Measurements from ENCODE around the gene CD209.
A peak's percentile ranks its signal among the peaks of the same experiment; 100 is the strongest.

The CD209 gene

DNA sequence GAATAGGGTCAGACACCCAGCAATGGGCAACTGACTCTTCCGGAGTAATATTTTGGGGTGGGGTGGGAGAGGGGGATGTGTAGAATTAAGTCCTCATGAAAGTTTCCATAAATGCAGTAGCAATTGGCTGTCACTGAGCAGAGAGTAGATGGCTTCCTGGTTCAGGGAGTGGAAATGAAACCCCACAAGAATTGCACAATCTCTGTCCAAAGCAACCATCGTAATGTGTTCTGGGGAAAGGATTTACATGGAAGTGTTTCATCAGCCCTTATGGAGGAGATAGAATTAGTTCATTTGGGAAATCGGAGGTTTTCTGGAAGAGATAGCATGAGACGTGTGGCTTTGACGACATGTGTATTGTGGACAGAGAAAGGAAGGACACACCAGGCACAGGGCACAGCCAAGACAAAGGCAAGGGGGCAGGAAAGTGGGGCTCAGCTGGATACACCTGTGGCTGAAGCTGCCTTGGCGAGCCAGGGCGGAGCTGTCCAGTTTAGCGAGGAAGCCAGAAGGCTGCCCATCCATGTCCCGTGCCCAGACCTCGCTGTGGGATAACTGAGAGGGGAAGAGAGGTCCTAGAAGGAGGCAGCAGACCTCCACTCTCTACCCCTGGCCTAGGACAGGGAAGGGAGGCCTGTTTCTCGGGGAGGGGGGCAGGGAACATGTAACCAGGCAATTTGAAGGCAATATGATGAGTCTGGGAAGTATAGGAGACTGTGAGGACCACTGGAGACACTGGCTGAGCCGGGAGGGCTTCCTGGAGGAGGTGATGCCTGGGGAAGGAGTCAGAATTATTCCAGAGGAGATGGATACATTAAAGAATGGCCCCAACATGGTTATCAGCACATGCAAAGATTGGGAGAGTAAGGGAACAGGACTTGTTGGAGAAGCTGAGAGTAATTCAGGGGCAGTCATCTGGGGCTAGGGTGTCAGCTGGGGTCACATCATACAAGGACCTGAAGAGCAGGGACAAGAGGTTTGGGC, 12.8 kb downstream of the CD209 start:
- DNase-seq: no peak

DNA sequence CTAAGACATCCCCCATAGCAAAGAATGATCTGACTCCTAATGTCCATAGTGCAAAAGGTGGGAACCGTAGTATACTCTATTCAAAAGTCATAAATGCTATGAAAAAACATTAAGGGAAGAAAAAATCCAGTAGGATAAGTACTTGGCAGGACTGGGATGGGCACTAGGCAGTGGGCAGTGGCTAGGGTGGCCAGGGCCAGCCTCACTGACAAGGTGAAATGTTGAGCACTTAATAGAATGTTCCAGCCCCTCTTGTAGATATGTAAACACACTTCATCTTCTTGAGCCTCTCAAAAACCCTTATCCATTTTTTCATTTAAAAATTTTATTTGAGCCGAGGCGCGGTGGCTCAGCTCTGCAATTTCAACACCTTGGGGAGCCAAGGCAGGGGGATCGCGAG, 14.0 kb downstream of the CD209 start:
- DNase-seq: no peak

DNA sequence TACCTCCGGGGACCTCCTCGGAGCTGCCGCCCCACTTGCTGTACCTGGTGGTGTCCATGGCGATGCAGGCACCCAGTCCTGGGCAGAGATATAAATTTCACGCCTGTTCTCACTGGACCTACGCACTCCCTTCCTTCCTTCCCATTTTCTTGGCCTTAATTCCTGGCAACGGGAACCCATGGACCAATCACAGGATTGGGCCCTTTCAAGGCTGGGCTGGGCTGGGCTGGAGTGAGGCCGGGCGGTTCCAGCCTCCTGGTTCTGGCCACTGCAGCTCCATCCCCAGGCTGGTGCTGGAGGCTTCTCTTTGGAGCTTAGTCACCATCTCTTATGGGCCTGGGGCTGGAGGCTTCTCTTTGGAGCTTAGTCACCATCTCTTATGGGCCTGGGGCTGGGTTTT, 15.3 kb downstream of the CD209 start, which contains the start of gene CLEC4G:
Gene CLEC4G (minus strand): TSS at position 66 of the 400 bp plus-strand sequence. CDS start 8 bp downstream, at position 58.
- no peak for DNase-seq

DNA sequence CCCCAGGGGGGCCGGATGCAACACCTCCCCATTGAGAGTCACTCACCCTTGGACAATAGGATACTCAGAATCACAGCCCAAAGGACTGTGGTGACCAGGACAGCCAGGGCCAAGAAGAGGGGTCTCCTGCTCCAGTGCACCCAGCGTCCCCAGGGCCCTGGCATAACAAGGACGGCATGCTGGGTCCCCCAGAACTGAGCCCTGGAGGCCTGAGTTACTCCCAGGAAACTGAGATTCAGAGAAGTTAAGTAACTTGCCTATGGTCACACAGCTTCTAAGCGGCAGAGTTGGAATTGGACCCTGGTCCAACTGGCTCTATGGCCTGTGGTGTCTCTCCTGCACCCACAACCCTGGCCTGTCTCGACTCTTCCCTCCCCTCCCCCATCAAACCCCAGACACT, 15.7 kb downstream of the CD209 start:
- no peak for DNase-seq

DNA sequence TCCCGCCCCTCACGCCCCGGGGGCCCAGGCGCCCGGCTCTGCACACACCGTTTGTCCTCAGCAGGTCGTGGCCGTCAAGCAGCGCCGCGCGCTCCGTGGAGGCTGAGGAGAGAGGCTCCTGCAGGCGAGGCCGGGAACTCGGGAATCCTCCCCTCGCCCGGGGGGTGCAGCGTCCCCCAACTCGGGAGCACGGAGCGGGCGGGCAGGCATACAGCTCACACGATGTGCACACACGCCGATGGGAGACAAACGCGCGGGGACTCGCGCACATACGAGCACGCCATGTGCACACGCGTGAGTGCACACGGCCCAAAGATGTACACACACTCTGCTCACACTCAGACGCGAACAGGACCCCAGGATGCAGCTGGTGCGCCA, 16.1 kb downstream of the CD209 start:
- no peak for DNase-seq

DNA sequence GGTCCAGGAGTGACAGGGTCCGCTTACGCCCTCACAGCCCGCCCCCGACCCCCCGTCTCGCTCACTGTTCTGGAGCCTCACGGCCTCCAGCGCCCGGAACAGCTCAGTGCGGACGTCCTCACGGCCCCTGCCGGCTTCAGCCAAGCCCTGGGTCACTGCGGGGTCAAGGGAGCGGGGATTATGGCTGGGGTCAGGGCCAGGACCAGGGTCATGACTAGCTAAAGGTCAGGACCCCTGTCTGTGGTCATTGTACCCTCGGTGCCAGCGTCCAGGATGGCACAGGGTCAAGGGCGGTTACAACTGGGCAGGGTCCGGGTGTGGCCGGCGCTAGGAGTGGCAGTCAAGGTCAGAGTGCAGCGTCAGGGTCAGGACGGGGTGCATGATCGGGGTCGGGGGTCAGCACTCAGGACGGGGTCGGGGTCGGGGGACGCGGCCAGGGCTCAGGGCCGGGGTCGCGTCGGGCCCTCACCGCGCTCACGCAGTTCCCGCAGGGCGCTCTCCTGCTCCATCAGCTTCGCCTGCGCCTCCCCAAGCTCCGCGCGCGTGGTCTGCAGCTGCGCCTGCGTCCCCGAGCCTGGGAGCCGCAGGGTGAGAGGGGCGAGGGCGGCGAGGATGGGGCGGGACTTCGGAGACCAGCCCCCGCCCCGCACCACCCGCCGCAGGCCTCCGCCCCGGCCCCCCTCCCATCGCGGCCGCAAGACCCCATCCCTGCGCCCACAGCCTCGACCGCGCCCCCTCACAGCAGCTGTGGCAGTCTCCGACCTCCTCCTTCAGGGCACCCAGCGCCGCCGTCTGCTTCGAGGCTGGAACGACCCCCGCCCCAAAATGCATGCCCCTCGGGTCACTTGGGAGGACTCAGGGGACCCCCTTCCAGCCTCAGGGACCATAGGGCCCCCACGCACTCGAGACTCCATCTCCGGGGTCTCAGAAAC, 16.8 kb downstream of the CD209 start:
- DNase-seq: no peak

DNA sequence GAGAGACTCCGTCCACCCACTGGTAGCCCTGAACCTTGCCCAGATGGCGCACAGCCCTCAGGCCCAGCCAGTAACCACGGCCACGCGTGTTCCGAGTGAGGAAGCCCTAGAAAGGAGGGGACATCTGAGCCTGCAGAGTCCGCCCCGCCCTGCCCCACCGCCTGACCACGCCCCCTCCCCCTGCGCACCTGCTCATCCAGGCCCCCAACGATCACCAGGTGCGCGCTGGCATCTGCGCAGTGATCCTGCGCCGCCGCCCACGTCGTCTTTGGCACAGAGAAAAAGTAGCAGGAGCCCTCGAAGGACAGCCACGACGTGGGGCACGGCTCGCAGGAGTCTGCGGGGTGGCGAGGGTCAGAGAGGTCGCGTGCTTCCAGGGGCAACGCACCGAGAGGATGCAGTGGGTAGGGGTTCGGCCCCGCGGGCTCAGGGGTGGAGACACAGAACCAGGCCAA, 17.5 kb downstream of the CD209 start:
- peak in 2 of 3 experiments; percentile 14 to 33 for DNase-seq

DNA sequence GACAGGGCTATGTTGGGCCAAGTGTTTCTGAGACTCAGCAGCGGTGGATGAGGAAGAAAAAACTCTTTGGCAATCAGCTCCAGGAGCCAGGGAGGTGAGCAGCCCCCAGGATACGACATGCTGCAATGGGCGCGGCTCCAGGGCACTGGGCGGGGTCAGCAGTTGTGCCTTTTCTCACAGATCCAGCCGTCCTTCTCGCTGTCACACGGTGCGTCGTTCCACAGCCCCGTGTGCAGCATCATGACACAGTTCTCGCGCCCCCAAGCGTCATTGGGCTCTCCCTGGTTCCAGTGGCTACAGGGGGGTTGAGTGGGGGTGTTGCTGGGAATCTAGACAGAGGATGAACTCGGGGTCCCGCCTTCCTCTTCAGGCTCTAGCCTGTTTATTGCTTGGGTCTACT, 18.1 kb downstream of the CD209 start:
- DNase-seq: peak in 2 of 3 experiments; percentile 12 to 14

DNA sequence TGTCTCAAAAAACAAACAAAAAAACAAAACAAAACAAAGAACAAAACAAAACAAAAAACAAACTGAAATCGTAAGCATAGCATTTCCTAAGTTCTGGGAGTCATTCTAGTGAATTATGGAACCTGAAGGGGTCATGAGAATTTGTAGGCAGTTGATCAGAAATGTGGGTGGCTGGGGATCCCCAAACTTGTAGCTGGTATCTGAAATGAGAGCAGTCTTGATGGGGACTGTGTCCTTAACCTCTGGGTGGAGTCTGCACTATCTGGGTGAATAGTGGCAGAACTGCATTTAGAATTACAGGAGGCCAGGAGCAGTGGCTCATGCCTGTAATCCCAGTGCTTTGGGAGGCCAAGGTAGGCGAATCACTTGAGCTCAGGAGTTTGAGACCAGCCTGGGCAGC, 21.5 kb downstream of the CD209 start:
- no peak for DNase-seq

DNA sequence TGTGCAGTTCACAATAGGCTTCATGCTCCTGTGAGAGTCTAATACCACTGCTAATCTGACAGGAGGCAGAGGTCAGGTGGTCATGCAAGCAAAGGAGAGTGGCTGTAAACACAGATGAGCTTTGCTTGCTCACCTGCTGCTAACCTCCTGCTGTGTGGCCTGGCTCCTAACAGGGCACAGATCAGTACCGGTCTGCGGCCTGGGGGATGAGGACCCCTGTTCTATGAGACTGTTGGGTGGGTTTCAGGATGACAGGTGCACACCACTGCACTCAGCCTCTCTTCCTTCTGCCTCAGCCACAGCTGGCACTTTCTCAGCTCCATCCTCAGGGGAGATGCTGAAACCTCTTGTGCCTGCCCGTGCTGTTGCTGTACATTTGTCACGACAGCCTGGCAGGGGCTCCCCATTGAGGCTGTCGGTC, 25.1 kb downstream of the CD209 start:
- peak in 2 of 3 experiments; percentile 42 to 82 for DNase-seq

DNA sequence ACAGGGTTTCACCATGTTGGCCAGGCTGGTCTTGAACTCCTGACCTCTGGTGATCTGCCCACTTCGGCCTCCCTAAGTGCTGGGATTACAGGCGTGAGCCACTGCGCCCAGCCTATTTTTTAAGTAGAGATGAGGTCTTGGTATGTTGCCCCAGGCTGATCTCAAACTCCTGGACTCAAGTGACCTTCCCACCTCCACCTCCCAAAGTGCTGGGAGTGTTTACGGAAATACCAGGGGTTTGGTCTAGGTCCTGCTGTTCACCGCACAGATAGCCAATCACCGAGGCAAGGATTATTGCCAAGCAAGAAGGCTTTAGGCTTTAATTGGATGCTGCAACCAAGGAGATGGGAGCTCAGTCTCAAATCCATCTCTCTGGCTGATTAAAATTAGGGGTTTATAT, 27.0 kb downstream of the CD209 start:
- DNase-seq: peak in 1 of 3 experiments; percentile 10

DNA sequence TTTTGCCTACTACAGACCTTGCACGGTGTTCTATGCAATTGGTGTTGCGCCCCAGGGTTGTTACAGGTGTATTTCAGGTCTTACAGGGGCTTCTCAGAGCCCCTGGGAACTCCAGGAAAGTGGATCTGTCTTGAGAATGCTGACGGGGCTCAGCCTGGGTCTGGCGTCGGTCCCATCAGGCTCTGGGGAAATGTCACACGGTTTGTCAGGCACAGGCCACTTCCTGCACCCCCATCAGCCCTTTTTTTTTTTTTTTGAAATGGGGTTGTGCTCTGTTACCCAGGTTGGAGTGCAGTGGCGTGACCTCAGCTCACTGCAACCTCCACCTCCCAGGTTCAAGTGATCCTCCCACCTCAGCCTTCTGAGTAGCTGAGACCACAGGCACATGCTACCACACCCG, 28.7 kb downstream of the CD209 start:
- no peak for DNase-seq

DNA sequence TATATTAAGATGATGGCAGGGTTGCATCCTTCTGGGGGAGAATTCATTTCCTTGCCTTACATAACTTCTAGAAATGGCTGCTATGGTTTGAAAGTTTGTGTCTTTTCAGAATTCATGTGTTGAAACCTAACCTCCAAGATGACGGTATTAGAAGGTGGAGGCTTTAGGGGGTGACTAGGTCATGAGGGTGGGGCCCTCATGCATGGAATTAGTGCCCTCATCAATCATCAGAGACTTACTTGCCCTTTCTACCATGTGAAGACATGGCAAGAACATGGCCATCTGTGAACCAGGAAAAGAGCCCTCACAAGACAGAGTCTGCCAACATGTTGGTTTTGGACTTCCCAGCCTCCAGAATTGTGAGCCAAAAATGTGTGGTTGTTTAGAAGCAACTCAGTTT, 30.6 kb downstream of the CD209 start:
- no peak for DNase-seq

DNA sequence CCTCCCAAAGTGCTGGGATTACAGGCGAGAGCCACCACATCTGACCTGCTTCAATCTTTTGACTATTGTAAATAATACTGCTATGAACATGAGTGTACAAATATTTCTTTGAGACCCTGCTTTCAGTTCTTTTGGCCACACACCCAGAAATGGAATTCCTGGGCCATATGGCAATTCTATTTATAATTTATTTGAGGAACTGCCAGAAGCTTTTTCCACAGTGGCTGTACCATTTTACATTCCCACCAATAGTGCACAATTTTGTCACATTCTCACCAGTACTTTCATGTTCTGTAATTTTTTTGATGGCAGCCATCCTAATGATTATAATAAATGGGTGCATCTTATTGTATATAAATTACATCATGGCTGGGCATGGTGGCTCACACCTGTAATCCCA, 31.7 kb downstream of the CD209 start:
- DNase-seq: no peak

DNA sequence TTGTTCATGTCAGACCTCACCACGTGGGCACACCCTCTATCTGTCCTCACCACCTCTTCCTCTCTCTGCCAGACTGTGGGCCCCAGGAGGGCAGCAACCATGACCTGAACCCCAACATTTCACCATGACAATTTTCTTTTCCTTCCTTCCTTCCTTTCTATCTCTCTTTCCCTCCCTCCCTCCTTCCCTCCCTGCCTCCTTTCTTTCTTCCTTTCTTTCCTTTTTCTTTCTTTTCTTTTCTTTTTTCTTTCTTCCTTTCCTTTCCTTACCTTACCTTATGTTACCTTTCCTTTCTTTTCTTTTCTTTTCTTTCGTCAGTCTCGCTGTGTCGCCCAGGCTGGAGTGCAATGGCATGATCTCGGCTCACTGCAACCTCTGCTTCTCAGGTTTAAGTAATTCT, 36.7 kb downstream of the CD209 start:
- no peak for DNase-seq

DNA sequence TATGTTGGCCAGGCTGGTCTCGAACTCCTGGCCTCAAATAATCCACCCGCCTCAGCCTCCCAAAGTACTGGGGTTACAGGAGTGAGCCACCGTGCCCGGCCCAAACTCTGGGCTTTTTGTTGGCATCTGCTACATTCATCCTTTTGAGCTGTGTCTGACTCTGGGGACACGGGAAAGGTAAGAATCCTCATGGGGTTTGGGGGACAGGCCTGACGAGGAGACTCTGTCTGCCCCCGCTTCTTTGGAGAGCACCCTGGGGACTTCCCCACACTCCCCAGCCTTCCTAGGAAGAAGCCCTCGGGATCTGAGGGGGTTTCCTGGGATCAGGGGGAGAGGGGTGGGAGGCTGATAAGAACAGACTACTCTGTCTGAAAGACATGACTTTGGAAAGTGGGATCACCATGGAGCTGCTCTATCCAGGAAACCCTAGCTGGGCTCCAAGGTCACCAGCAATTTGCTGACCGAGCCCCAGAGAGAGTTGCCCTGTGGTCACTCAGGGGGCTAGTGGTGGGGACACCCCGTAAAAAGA, 37.3 kb downstream of the CD209 start:
- no peak for DNase-seq

DNA sequence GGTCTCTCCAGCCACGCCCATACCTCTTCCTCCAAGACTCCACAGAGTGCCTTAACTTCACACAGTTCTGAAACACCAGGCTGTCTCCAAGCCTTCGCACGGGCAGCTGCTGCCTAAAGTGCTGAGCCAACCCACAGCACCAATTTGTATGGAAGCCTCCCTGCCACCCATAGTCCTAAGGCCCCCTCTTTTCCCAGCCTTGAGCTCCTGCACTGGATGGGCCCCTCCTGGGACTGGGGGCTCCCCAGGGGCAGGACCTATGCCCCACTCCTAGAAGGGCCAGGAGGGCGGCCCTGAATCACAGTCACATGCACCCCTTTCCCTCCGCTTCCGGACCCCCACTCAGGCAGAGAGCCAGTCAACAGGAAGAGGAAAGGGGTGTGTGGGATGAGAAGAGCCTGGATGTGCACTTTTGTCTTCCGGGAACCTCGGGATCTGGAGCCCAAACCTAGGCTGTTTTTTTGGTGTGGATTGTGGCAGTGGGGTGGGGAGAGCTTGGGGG, 40.3 kb downstream of the CD209 start:
- DNase-seq: no peak

DNA sequence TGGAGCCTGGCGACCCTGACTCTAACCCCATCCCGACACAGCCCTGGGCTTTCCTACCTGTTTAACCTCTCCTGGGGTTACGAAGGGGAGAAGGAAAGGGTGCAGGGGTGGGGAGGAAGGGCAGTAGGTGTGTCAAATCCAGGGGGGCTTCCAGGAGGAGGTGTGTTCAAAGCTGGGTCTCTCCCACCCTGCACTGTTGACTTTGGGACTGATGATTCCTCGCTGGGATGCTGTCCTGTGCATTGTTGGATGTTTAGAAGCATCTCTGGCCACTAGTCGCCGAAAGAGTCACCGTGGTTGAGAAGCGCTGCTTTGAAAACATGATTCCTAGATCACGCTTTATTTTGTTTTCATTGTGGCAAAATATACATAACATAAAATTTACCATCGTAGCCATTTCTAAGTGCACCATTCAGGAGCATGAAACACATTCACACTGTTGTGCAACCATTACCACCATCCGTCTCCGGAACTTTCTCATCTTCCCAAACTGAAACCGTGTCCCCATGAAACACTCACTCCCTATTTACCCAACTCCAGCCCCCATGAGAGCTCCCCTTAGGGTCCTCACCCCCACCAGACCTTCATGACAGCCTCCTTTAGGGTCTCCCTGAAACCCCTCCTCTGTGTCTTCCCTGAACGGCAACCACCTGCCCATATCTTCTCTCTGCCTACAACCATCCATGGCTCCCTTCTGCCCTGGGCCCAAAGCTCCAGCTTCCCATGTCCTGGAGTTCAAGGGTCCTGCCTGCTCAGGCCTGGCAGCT, 41.0 kb downstream of the CD209 start:
- no peak for DNase-seq

DNA sequence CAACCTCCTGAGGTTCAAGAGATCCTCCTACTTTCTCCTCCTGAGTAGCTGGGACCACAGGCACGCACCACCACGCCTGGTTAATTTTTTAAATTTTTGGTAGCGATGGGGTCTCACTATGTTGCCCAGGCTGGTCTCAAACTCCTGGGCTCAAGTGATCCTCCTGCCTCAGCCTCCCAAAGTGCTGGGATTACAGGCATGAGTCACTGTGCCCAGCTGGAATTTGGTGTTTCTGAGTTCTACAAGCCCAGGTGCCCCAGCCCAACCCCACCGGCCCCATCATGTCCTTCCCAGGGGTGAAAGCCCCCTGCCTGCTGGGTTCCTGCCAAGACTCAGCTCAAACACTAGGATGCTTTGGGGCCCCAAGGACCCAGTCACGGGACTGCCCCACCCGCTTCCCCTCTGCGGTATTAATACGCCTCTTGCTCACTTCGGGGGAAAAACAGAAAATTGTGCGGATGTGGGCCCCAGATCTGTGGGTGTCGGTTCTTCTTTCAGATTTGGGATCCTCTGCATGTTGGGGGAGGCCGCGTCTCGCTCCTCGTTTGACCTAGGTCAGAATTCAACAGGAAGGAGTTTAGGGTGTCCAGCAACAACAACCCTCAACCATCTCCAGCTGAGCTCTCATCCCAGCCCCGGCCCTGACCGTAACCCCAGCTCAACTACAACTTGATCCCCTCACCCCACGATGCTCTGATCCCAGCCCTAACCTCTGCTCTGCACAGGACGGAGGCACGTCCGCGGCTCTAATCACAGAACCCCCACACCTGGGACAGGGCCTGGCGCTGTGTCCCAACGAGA, 41.7 kb downstream of the CD209 start:
- no peak for DNase-seq

DNA sequence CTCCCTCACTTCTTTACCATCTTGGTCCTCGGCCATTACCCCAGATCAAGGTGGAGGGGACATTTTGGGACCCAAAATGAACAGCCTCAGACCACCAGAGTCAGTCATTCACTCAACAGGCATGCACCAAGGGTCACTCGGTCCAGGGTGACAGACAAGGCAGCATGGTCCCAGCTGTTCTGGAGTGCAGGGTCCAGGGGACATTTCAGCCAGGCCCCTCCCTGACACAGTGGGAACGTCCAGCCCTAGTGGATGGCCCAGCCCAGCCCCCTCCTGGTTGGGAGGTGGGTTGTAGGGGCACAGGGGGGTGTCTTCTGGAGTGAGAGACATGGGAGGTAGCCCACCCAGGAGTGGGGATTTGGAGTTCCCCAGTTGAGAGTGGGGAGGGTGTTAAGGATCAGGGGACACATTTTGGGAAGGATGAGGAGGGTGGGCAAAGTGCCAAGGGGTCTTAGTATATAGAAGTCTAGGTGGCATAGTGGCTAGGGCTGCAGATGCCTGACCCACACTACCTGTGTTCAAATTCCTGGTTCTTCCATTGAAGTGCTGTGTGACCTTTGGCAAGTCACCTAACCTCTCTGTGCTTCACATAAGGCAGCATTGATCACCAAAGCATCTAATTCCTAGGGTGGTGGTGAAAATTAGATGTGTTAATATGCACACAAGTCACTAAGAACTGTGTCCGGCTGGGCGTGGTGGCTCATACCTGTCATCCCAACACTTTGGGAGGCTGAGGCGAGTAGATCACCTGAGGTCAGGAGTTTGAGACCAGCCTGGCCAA, 42.9 kb downstream of the CD209 start:
- DNase-seq: no peak

All from NCI-H1417 (cell line).